Measurements from ENCODE around the gene ZDHHC9. TPM values are rescaled to one million over a fixed set of nuclear protein-coding genes. Genes with fewer than 3 reads are reported as not detected.
A peak's percentile ranks its signal among the peaks of the same experiment; 100 is the strongest.

The ZDHHC9 gene
- polyA plus RNA-seq, 1 experiment = 47.5 TPM

- no peak for DNase-seq (ENCODE audit: low read depth)
- Histone ChIP-seq H3K36me3 (ENCODE audit: control insufficient read depth, insufficient read depth, low read length) (0 out of 2 replicates have a peak, but pooled peaks cover 2% of the 10 kb centered on the region), H3K27me3 (ENCODE audit: control insufficient read depth, insufficient read depth, low read length) (no peaks in the 10 kb centered on the region), H3K4me3 (ENCODE audit: low read depth, low read length) (no peak overlapping the region)
- TF ChIP-seq, protein P1, sequence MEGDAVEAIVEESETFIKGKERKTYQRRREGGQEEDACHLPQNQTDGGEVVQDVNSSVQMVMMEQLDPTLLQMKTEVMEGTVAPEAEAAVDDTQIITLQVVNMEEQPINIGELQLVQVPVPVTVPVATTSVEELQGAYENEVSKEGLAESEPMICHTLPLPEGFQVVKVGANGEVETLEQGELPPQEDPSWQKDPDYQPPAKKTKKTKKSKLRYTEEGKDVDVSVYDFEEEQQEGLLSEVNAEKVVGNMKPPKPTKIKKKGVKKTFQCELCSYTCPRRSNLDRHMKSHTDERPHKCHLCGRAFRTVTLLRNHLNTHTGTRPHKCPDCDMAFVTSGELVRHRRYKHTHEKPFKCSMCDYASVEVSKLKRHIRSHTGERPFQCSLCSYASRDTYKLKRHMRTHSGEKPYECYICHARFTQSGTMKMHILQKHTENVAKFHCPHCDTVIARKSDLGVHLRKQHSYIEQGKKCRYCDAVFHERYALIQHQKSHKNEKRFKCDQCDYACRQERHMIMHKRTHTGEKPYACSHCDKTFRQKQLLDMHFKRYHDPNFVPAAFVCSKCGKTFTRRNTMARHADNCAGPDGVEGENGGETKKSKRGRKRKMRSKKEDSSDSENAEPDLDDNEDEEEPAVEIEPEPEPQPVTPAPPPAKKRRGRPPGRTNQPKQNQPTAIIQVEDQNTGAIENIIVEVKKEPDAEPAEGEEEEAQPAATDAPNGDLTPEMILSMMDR (IDR thresholded peaks at IDR 0.05; ENCODE audit: insufficient read depth, low read depth, low read length) = peak; percentile 51
- ChIA-PET POLR2A (no interaction called here), CTCF (interaction anchor here (0.8 to 1.6 kb wide), 3 partner anchors 15 to 97 kb away, joined by 3 to 5 read pairs (median 3); no protein-coding TSS in a partner anchor)
Observed at GRCh38 chrX:129823115-129823514, 20.6 kb downstream of the ZDHHC9 start.

- no peak for DNase-seq (ENCODE audit: low read depth)
- POLR2A ChIA-PET = no interaction called here
- TF ChIP-seq, protein P1 (IDR thresholded peaks at IDR 0.05; ENCODE audit: insufficient read depth, low read depth, low read length) = no peak
- H3K4me3 ChIP-seq (ENCODE audit: low read depth, low read length) = no peak overlapping the region
- peaks cover 5% of the 10 kb centered on the region; the same call in 1 of the 2 replicates for H3K36me3 ChIP-seq (ENCODE audit: control insufficient read depth, insufficient read depth, low read length)
- no peaks in the 10 kb centered on the region for H3K27me3 ChIP-seq (ENCODE audit: control insufficient read depth, insufficient read depth, low read length)
- CTCF ChIA-PET = no interaction called here
Observed at GRCh38 chrX:129818123-129818522, 25.6 kb downstream of the ZDHHC9 start.

DNA sequence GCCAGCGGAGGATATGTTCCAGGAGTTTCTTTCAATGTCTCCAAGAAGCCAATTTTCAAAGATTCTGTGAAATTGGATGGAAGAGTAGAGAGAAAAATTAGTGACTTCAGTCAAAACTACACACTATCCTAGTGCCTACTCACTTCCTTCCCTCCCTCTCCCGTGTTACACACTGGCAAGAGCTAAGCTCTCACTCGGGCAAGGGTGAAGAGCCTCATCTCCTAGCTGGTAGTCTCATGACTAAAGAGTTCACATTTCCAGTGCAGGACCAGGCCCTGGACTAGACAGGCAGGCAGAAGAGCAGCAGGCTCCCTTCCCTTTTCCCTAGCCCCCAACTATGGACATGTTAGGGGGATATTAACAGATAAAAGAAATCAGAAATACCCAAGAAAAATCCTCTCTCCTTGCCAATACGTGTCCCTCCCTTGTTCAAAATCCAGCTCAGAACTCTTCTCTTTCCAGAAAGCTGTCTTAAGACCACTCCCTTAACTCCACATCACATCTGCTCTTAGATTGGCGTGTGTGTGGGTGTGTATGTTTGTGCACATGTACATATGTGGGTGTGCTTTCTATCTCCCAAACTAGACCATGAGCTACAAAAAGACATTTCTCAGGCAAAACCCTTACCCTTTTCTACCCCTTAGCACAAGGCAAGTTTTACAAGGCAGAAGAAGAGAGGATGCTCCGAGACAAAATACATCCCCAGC is 29.9 kb downstream of the ZDHHC9 start:
- Histone ChIP-seq H3K36me3 (ENCODE audit: control insufficient read depth, insufficient read depth, low read length) (peaks cover 6% of the 10 kb centered on the region), H3K4me3 (ENCODE audit: low read depth, low read length) (no peak overlapping the region)

DNA sequence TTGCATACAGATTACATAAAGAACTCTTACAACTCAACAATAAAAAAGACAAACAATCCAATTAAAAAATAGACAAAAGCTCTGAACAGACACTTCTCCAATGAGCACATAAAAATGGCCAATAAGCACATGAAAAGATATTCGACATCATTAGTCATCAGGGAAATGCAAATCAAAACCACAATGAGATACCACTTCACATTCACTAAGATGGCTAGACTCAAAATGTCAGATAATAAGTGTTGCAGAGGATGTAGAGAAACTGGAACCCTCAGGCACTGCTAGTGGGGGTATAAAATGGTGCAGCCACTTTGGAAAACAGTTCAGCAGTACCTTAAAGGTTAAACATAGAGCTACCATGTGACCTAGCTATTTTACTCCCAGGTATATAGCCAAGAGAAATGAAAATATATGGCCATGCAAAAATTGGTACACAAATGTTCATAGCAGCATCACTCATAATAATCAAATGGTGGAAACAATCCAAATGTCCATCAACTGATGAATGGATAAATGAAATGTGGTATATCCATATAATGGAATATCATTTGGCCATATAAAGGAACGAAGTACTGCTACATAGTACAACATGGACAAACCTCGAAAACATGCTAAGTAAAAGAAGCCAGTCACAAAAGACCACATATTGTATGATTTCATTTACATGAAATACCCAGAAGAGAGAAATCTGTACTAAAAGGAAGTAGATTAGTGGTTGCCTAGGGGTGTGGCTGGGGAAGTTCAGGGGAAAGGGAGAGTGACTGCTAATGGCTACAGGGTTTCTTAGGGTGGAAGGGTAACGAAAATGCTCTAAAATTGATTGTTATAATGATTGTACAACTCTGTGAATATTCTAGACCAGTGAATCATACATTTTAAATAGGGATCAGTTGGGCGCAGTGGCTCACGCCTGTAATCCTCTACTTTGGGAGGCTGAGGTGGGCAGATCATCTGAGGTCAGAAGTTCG is 34.6 kb downstream of the ZDHHC9 start:
- POLR2A ChIA-PET = no interaction called here
- CTCF ChIA-PET = no interaction called here
- peaks cover 11% of the 10 kb centered on the region for H3K36me3 ChIP-seq (ENCODE audit: control insufficient read depth, insufficient read depth, low read length)

More for the DNA sequence above, 29.9 kb downstream of the ZDHHC9 start:
- POLR2A ChIA-PET = no interaction called here
- TF ChIP-seq, protein P1 (IDR thresholded peaks at IDR 0.05; ENCODE audit: insufficient read depth, low read depth, low read length) = no peak
- DNase-seq (ENCODE audit: low read depth) = no peak
- no peaks in the 10 kb centered on the region for H3K27me3 ChIP-seq (ENCODE audit: control insufficient read depth, insufficient read depth, low read length)
- CTCF ChIA-PET = no interaction called here

More for the DNA sequence above, 34.6 kb downstream of the ZDHHC9 start:
- Histone ChIP-seq H3K27me3 (ENCODE audit: control insufficient read depth, insufficient read depth, low read length) (no peaks in the 10 kb centered on the region), H3K4me3 (ENCODE audit: low read depth, low read length) (no peak overlapping the region)
- no peak for DNase-seq (ENCODE audit: low read depth)
- TF ChIP-seq, protein P1 (IDR thresholded peaks at IDR 0.05; ENCODE audit: insufficient read depth, low read depth, low read length) = no peak
